Heart right ventricle (tissue), 16 donors: ENCODE results near the gene GCGR. TPM values are rescaled to one million over a fixed set of nuclear protein-coding genes. Genes with fewer than 3 reads are reported as not detected.

ENCODE experiments used
- ATAC-seq, 8 donors: fragments of 200-7000 bp; cut with Tn5 transposase; one replicate each; pipeline ENCODE4 v1.9.1; 2020; ENCODE audit warnings: mild to moderate bottlenecking in 8 of 8, moderate library complexity in 8 of 8, moderate number of reproducible peaks in 1 of 8
- DNase-seq, 2 donors: peaks; one replicate each; pipeline ENCODE4 v3.0.0-alpha.2; 2020
- H3K27ac ChIP-seq, 10 donors: fragments of 200-600 bp; sonication (generic) in 2 of 10; one replicate each; pipeline versions ENCODE4 v1.5.0 to v1.8.0; 2020 to 2022; ENCODE audit warnings: mild to moderate bottlenecking in 3 of 10
- H3K27me3 ChIP-seq, 7 donors: fragments of 200-600 bp; one replicate each; pipeline ENCODE4 v1.8.0; 2021 to 2022; ENCODE audit warnings: mild to moderate bottlenecking in 2 of 7
- H3K36me3 ChIP-seq, 9 donors: fragments of 200-600 bp; sonication (generic) in 1 of 9; one replicate each; pipeline versions ENCODE4 v1.5.0 to v1.8.0; 2020 to 2022; ENCODE audit warnings: mild to moderate bottlenecking in 2 of 9
- H3K4me1 ChIP-seq, 9 donors: fragments of 200-600 bp; sonication (generic) in 1 of 9; one replicate each; pipeline versions ENCODE4 v1.5.0 to v1.8.0; 2020 to 2022; ENCODE audit warnings: mild to moderate bottlenecking in 4 of 9
- H3K4me3 ChIP-seq, 10 donors: fragments of 200-600 bp; sonication (generic) in 2 of 10; one replicate each; pipeline versions ENCODE4 v1.5.0 to v1.8.0; 2020 to 2022; ENCODE audit warnings: mild to moderate bottlenecking in 7 of 10, moderate library complexity in 2 of 10
- H3K9me3 ChIP-seq, 11 donors: fragments of 200-600 bp in 10 of 11; sonication (generic) in 2 of 11; one replicate each; pipeline versions ENCODE4 v1.5.0 to v1.8.0; 2013 to 2022; ENCODE audit warnings: mild to moderate bottlenecking in 2 of 11, control low read depth in 1 of 11, moderate library complexity in 1 of 11
- CTCF ChIP-seq, 9 donors: fragments of 200-600 bp; sonication (generic) in 2 of 9; IDR thresholded peaks; one replicate each; pipeline versions ENCODE4 v1.5.0 to v1.8.0; 2021 to 2022; ENCODE audit warnings: antibody characterized with exemption in 9 of 9, mild to moderate bottlenecking in 5 of 9, moderate library complexity in 1 of 9
- WGBS, 2 donors: extraction: QIAGEN DNeasy Blood & Tissue Kit; methylation state at CpG; one replicate each; pipeline ENCODE4 v1.1.7; 2013; ENCODE audit warnings: inconsistent platforms in 1 of 2; 5-methylcytosine and 5-hydroxymethylcytosine counted together
- intact Hi-C, 10 donors: fragments of 100-400 bp; cut with DNase I; formaldehyde crosslinking; loops; one replicate each; pipeline versions ENCODE4 v1.11.1 to v1.14.2; 2022
- polyA plus RNA-seq, 2 donors: library from polyadenylated mRNA; stranded (reverse); fragments of 200-250 nt; gene quantifications; one replicate each; pipeline ENCODE4 v1.2.3, GENCODE V29; 2013
- total RNA-seq, 10 donors: library from RNA; stranded (reverse); fragmentation: NEBNext Ultra II Directional in 3 of 10; extraction: Animal tissue kit (Norgen Biotek cat#: 25700) in 3 of 10; gene quantifications; one replicate each; pipeline versions ENCODE4 v1.2.1 to v1.2.4, GENCODE V29; 2021 to 2023
- donor health status: Arrhythmogenic right ventricular cardiomyopathy.
- donor health status: ischemic (EF 13 %, LVEDD 7.1; RV severe dilation, severe dysfunction).
- donor health status: healthy with polysubstance abuse.
- donor health status: DM: no; HTN: yes; CAD: no.
- donor health status: DM: no; HTN: no; CAD: no.
- donor health status: ischemic (EF 25% LVEDD 6.9; RV normal size, moderate dysfunction).
- donor health status: ischemic (EF 25% LVEDD 5.7; RV mildly dilated, moderate dysfunction).
- donor health status: healthy.
- donor health status: DM: yes; HTN: yes; CAD: no.
- donor health status: Ischemic cardiomyopathy.
- donor health status: ischemic (EF 35%, LVEDD 5.7; RV mildly dilated, moderate dysfunction).
- donor health status: nonischemic (EF 11% LVEDD 7.7; RV severe dilation, severe dysfunction).
- donor health status: DM: yes; HTN: yes; CAD: no.
- donor health status: PGD.
- donor health status: ischemic (EF 29% LVEDD 5.4; RV normal size, mild dysfunction).
- donor health status: nonischemic (EF 23%, LVEDD 6.1; RV moderate dilation, normal function).

GCGR gene
- total and polyA plus RNA-seq, 12 donors = 0.03 TPM; not detected in 11

- DNase-seq (no peak), ATAC-seq (no peak)
- intact Hi-C loops = loop anchor here in 1 of 10 donors (5.0 kb wide), 1 partner anchor 38 kb away; the partner anchor contains the start of gene P4HB
- peaks cover 0 to 31% (median 6%) of the 10 kb centered on the region in 9 donors for H3K36me3 ChIP-seq
- no peak overlapping the region for H3K4me3 ChIP-seq
- TF ChIP-seq CTCF (IDR thresholded peaks at IDR 0.05) = no peak
- peaks cover 7 to 36% (median 23%) of the 10 kb centered on the region in 9 donors for H3K4me1 ChIP-seq
- WGBS, 2 donors = 91 to 92% methylated on average over 33 of the region's 33 CpGs
- H3K27ac ChIP-seq = no peak overlapping the region
- H3K27me3 ChIP-seq = no peaks in the 10 kb centered on the region
- H3K9me3 ChIP-seq = no peaks in the 10 kb centered on the region
Observed at GRCh38 chr17:81823820-81824550, 20.0 kb downstream of the GCGR start.

GRCh38 chr17:81824595-81824994 lies 20.6 kb downstream of the GCGR start:
- no peaks in the 10 kb centered on the region for H3K9me3 ChIP-seq
- H3K4me1 ChIP-seq = peaks cover 7 to 36% (median 23%) of the 10 kb centered on the region in 9 donors
- intact Hi-C loops = loop anchor here in 1 of 10 donors (5.0 kb wide), 1 partner anchor 38 kb away; the partner anchor contains the start of gene P4HB
- no peak overlapping the region for H3K27ac ChIP-seq
- TF ChIP-seq CTCF (IDR thresholded peaks at IDR 0.05) = no peak
- no peaks in the 10 kb centered on the region for H3K27me3 ChIP-seq
- H3K36me3 ChIP-seq = peaks cover 0 to 31% (median 6%) of the 10 kb centered on the region in 9 donors
- H3K4me3 ChIP-seq = no peak overlapping the region
- DNase-seq (no peak), ATAC-seq (no peak)
- WGBS, 2 donors = 87 to 90% methylated on average over 11 of the region's 11 CpGs

GRCh38 chr17:81825841-81826466 lies 22.0 kb downstream of the GCGR start:
- peaks cover 7 to 37% (median 23%) of the 10 kb centered on the region in 9 donors for H3K4me1 ChIP-seq
- H3K36me3 ChIP-seq = peaks cover 0 to 33% (median 6%) of the 10 kb centered on the region in 9 donors
- ATAC-seq = no peak
- 84 to 85% methylated on average over 11 of the region's 11 CpGs for WGBS, 2 donors
- H3K27me3 ChIP-seq = no peaks in the 10 kb centered on the region
- TF ChIP-seq CTCF (IDR thresholded peaks at IDR 0.05) = no peak
- no peak for DNase-seq
- no peaks in the 10 kb centered on the region for H3K9me3 ChIP-seq
- intact Hi-C loops = no loop called here
- no peak overlapping the region for H3K4me3 ChIP-seq
- H3K27ac ChIP-seq = no peak overlapping the region

GRCh38 chr17:81828656-81829055 lies 24.7 kb downstream of the GCGR start:
- no peak for DNase-seq
- Histone ChIP-seq H3K9me3 (no peaks in the 10 kb centered on the region), H3K4me3 (no peak overlapping the region), H3K27ac (no peak overlapping the region), H3K27me3 (no peaks in the 10 kb centered on the region), H3K36me3 (peaks cover 0 to 18% (median 0%) of the 10 kb centered on the region in 9 donors), H3K4me1 (peaks cover 9 to 35% (median 22%) of the 10 kb centered on the region in 9 donors)
- 80 to 81% methylated on average over 7 of the region's 7 CpGs for WGBS, 2 donors
- no peak for TF ChIP-seq CTCF (IDR thresholded peaks at IDR 0.05)
- no peak for ATAC-seq
- intact Hi-C loops = no loop called here
